Measurements from ENCODE around the gene GRIN2A.

GRCh38 chr16:10015397-10015796 lies 166.8 kb downstream of the GRIN2A start:
- TF ChIP-seq ZNF302 (CRISPR knock-in tag; IDR thresholded peaks at IDR 0.05), result no peak
- no peak for TF ChIP-seq CTCF (IDR thresholded peaks at IDR 0.05)
- TF ChIP-seq POLR2A (IDR thresholded peaks at IDR 0.05; ENCODE audit: low read length), result no peak
- no peak for TF ChIP-seq EP300 (IDR thresholded peaks at IDR 0.05)
